KOPT-K1 (cell line): ENCODE results near the gene HJURP.

ENCODE experiments used
- H3K27ac ChIP-seq: fragments of 200-600 bp; sonication (generic); 2 replicates; pipeline ENCODE4 v1.5.1; 2016; ENCODE audit warnings: antibody characterized with exemption, mild to moderate bottlenecking, low read depth, low read length; ENCODE audit not compliant: poor library complexity, severe bottlenecking
- H3K36me3 ChIP-seq: fragments of 200-600 bp; sonication (generic); 2 replicates; pipeline ENCODE4 v1.5.1; 2017; ENCODE audit warnings: antibody characterized with exemption, mild to moderate bottlenecking, low read length, moderate library complexity; ENCODE audit not compliant: insufficient read depth
- H3K9me3 ChIP-seq: fragments of 200-600 bp; sonication (generic); 2 replicates; pipeline ENCODE4 v1.5.1; 2017; ENCODE audit warnings: antibody characterized with exemption, low read length, mild to moderate bottlenecking; ENCODE audit not compliant: insufficient read depth, poor library complexity, severe bottlenecking

HJURP gene

GRCh38 chr2:233829193-233830110, 24.9 kb downstream of the HJURP start:
- no peaks in the 10 kb centered on the region for H3K9me3 ChIP-seq
- no peak overlapping the region for H3K27ac ChIP-seq
- peaks cover 24% of the 10 kb centered on the region for H3K36me3 ChIP-seq

- no peaks in the 10 kb centered on the region for H3K9me3 ChIP-seq
- H3K36me3 ChIP-seq, result peaks cover 16% of the 10 kb centered on the region
- H3K27ac ChIP-seq, result no peak overlapping the region
These were observed 25.7 kb downstream of the HJURP start for GRCh38 chr2:233828546-233829192.

- Histone ChIP-seq H3K9me3 (no peaks in the 10 kb centered on the region), H3K36me3 (no peaks in the 10 kb centered on the region), H3K27ac (no peak overlapping the region)
These were observed 30.0 kb downstream of the HJURP start for GRCh38 chr2:233824373-233824772.

- Histone ChIP-seq H3K27ac (no peak overlapping the region), H3K36me3 (no peaks in the 10 kb centered on the region), H3K9me3 (no peaks in the 10 kb centered on the region)
These were observed 30.6 kb downstream of the HJURP start for GRCh38 chr2:233823731-233824121.

- no peak overlapping the region for H3K27ac ChIP-seq
- H3K36me3 ChIP-seq, result no peaks in the 10 kb centered on the region
- no peaks in the 10 kb centered on the region for H3K9me3 ChIP-seq
These were observed 31.3 kb downstream of the HJURP start for GRCh38 chr2:233822781-233823730.

GRCh38 chr2:233822101-233822771, 32.1 kb downstream of the HJURP start:
- H3K9me3 ChIP-seq, result no peaks in the 10 kb centered on the region
- H3K36me3 ChIP-seq, result no peaks in the 10 kb centered on the region
- H3K27ac ChIP-seq, result no peak overlapping the region

GRCh38 chr2:233821709-233822100, 32.6 kb downstream of the HJURP start:
- H3K9me3 ChIP-seq, result no peaks in the 10 kb centered on the region
- H3K27ac ChIP-seq, result no peak overlapping the region
- H3K36me3 ChIP-seq, result no peaks in the 10 kb centered on the region

- Histone ChIP-seq H3K27ac (no peak overlapping the region), H3K9me3 (no peaks in the 10 kb centered on the region), H3K36me3 (no peaks in the 10 kb centered on the region)
These were observed 33.1 kb downstream of the HJURP start for GRCh38 chr2:233821196-233821595.

GRCh38 chr2:233820774-233821105, 33.6 kb downstream of the HJURP start:
- no peaks in the 10 kb centered on the region for H3K36me3 ChIP-seq
- H3K27ac ChIP-seq, result no peak overlapping the region
- H3K9me3 ChIP-seq, result no peaks in the 10 kb centered on the region

GRCh38 chr2:233819884-233820773, 34.2 kb downstream of the HJURP start:
- no peaks in the 10 kb centered on the region for H3K9me3 ChIP-seq
- H3K27ac ChIP-seq, result no peak overlapping the region
- H3K36me3 ChIP-seq, result no peaks in the 10 kb centered on the region

- H3K27ac ChIP-seq, result no peak overlapping the region
- H3K9me3 ChIP-seq, result no peaks in the 10 kb centered on the region
- no peaks in the 10 kb centered on the region for H3K36me3 ChIP-seq
These were observed 35.4 kb downstream of the HJURP start for GRCh38 chr2:233818639-233819621.

- H3K27ac ChIP-seq, result no peak overlapping the region
- H3K9me3 ChIP-seq, result no peaks in the 10 kb centered on the region
- no peaks in the 10 kb centered on the region for H3K36me3 ChIP-seq
These were observed 36.2 kb downstream of the HJURP start for GRCh38 chr2:233817995-233818638.
